Coronary artery (tissue), 2 donors: ENCODE measurements around the gene C11orf68.
"Not testable (repeated sequence)": the region's sequence is repeated elsewhere in the genome, so short reads cannot be mapped to it uniquely, and the experiment has no call there.

Experiments used
- DNase-seq: peaks from one replicate; pipeline ENCODE4 v3.0.0-alpha.2; 2017; ENCODE audit warnings: low spot score
- H3K27ac ChIP-seq, 2 donors: fragments of 200-600 bp; sonication (generic); one replicate each; pipeline ENCODE4 v1.5.1; 2016 to 2019
- H3K4me3 ChIP-seq: fragments of 200-600 bp; sonication (generic); 2 replicates; pipeline ENCODE4 v1.5.1; 2016; ENCODE audit warnings: mild to moderate bottlenecking, moderate library complexity
- TF ChIP-seq, protein P1 (sequence below): fragments of 200-600 bp; sonication (generic); IDR thresholded peaks from one replicate; pipeline ENCODE4 v1.5.1; 2019; ENCODE audit warnings: antibody characterized with exemption

Gene C11orf68

GRCh38 chr11:65960824-65961266, 42.0 kb upstream of the C11orf68 start:
- Histone ChIP-seq H3K4me3 (peak overlapping the region; percentile 100), H3K27ac (peak overlapping the region; percentile 86 to 96)
- DNase-seq, result no peak
- TF ChIP-seq, protein P1, sequence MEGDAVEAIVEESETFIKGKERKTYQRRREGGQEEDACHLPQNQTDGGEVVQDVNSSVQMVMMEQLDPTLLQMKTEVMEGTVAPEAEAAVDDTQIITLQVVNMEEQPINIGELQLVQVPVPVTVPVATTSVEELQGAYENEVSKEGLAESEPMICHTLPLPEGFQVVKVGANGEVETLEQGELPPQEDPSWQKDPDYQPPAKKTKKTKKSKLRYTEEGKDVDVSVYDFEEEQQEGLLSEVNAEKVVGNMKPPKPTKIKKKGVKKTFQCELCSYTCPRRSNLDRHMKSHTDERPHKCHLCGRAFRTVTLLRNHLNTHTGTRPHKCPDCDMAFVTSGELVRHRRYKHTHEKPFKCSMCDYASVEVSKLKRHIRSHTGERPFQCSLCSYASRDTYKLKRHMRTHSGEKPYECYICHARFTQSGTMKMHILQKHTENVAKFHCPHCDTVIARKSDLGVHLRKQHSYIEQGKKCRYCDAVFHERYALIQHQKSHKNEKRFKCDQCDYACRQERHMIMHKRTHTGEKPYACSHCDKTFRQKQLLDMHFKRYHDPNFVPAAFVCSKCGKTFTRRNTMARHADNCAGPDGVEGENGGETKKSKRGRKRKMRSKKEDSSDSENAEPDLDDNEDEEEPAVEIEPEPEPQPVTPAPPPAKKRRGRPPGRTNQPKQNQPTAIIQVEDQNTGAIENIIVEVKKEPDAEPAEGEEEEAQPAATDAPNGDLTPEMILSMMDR, result no peak

DNA sequence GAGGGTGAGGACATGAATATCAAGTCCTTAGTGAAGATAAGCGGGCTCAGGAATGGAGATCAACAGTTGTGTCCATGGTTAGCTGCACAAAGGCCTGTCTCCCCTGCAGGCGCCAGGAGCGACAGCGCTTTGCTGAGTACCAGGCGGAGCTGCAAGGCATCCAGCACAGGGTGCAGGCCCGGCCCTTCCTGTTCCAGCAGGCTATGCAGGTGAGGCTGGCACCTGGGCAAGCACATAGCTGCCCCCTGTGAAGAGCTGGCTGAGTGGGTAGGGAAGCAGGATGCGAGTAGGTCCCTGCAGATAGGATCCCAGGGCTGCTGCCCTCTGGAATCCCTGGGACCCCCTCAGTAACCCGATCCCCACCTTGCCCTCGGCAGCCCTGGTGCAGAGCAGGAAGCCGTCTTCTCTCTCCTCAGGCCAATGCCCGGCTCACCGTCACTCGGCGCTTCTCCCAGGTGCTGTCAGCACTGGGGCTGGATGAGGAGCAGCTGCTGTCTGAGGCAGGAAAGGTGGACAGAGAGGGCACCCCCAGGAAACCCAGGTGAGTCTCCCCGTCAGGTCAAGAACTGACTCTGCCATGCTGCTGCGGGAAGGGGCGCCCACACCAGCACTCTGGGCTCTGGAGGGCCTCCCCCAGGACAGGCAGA, 40.0 kb upstream of the C11orf68 start:
- DNase-seq, result no peak
- TF ChIP-seq, protein P1, result no peak

GRCh38 chr11:65958291-65958690, 39.4 kb upstream of the C11orf68 start:
- TF ChIP-seq, protein P1, result no peak
- no peak for DNase-seq
- Histone ChIP-seq H3K4me3 (no peak overlapping the region), H3K27ac (no peak overlapping the region)

More for the DNA sequence above, 40.0 kb upstream of the C11orf68 start:
- H3K27ac ChIP-seq, result no peak overlapping the region
- H3K4me3 ChIP-seq, result no peak overlapping the region

- Histone ChIP-seq H3K4me3 (no peak overlapping the region), H3K27ac (no peak overlapping the region)
- TF ChIP-seq, protein P1, result no peak
- DNase-seq, result no peak
Measured at GRCh38 chr11:65954771-65955170, 35.9 kb upstream of the C11orf68 start.

DNA sequence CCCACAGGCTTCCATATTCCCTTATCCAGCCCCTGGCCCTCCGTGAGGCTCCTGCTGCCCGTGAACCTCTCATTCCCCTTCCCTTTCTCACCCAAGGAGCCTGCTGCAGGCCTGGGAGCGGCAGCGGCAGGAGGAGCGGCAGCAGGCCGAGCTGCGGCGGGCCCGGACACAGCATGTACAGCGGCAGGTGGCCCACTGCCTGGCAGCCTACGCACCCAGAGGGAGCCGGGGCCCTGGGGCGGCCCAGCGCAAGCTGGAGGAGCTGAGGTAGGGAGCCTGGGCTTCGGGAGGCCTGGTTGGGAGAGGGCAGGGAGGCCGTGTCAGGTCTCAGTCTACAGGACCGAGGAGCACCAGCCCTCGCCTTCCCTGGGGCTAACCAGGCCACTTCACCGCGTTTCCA, 34.6 kb upstream of the C11orf68 start:
- DNase-seq, result no peak
- TF ChIP-seq, protein P1, result no peak
- H3K4me3 ChIP-seq, result no peak overlapping the region
- no peak overlapping the region for H3K27ac ChIP-seq

GRCh38 chr11:65952052-65952521, 33.2 kb upstream of the C11orf68 start:
- Histone ChIP-seq H3K27ac (no peak overlapping the region), H3K4me3 (no peak overlapping the region)
- DNase-seq, result no peak
- TF ChIP-seq, protein P1, result no peak

GRCh38 chr11:65951641-65952040, 32.8 kb upstream of the C11orf68 start:
- not testable (repeated sequence) for H3K27ac ChIP-seq, H3K4me3 ChIP-seq, DNase-seq

DNA sequence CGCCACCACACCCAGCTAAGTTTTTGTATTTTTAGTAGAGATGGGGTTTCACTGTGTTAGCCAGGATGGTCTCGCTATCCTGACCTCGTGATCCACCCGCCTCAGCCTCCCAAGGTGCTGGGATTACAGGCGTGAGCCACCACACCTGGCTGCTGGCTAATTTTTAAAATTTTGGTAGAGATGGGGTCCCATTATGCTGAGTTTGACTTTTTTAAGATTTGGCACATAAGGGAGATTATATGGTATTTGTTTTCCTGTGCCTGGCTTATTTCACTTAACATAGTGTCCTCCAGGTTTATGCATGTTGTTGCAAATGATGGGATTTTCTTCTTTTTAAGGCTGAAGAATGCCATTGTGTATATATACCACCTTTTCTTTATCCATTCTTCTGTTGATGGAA, 31.8 kb upstream of the C11orf68 start:
- not testable (repeated sequence) for DNase-seq, H3K4me3 ChIP-seq, H3K27ac ChIP-seq
